Measurements from ENCODE around the gene VTI1A. TPM values are rescaled to one million over a fixed set of nuclear protein-coding genes. Genes with fewer than 3 reads are reported as not detected.

VTI1A gene
- total and polyA plus RNA-seq, 7 experiments from 2014 or later = 21.7 to 56.8 (median 40.8) TPM

GRCh38 chr10:112581921-112582320, 134.9 kb downstream of the VTI1A start:
- H3K36me3 ChIP-seq (ENCODE audit: control insufficient read depth in 2 of 3, insufficient read depth in 3 of 3, low read length in 3 of 3) = no peaks in the 10 kb centered on the region
- peaks cover 4 to 75% (median 37%) of the 10 kb centered on the region in 5 donors for H3K36me3 Mint-ChIP-seq
- ChIA-PET POLR2A (no interaction called here), CTCF (no interaction called here)
- intact Hi-C loops (cut with micrococcal nuclease) = no loop called here
- H3K27me3 Mint-ChIP-seq = no peaks in the 10 kb centered on the region
- no peak overlapping the region for H3K27ac Mint-ChIP-seq
- no peaks in the 10 kb centered on the region for H3K27me3 ChIP-seq (ENCODE audit: control insufficient read depth in 2 of 2, insufficient read depth in 2 of 2, low read length in 2 of 2)
- H3K27ac ChIP-seq (ENCODE audit: low read depth, low read length) = no peak overlapping the region
- no peaks in the 10 kb centered on the region for H3K4me1 ChIP-seq (ENCODE audit: control insufficient read depth in 2 of 2, insufficient read depth in 2 of 2, low read length in 2 of 2)
- no peaks in the 10 kb centered on the region for H3K9me3 ChIP-seq (ENCODE audit: control insufficient read depth in 2 of 3, low read length in 3 of 3)
- H3K4me3 ChIP-seq (ENCODE audit: low read length) = no peak overlapping the region
- ATAC-seq = no peak
- no peaks in the 10 kb centered on the region for H3K9me3 Mint-ChIP-seq
- peaks cover 0 to 6% (median 0%) of the 10 kb centered on the region in 7 donors for H3K4me1 Mint-ChIP-seq
- no peak for DNase-seq
- no peak overlapping the region for H3K4me3 Mint-ChIP-seq

- Histone ChIP-seq H3K36me3 (ENCODE audit: control insufficient read depth in 2 of 3, insufficient read depth in 3 of 3, low read length in 3 of 3) (no peaks in the 10 kb centered on the region), H3K4me3 (ENCODE audit: low read length) (no peak overlapping the region), H3K27ac (ENCODE audit: low read depth, low read length) (no peak overlapping the region), H3K4me1 (ENCODE audit: control insufficient read depth in 2 of 2, insufficient read depth in 2 of 2, low read length in 2 of 2) (no peaks in the 10 kb centered on the region), H3K27me3 (ENCODE audit: control insufficient read depth in 2 of 2, insufficient read depth in 2 of 2, low read length in 2 of 2) (no peaks in the 10 kb centered on the region), H3K9me3 (ENCODE audit: control insufficient read depth in 2 of 3, low read length in 3 of 3) (no peaks in the 10 kb centered on the region)
- no peaks in the 10 kb centered on the region for H3K27me3 Mint-ChIP-seq
- intact Hi-C loops (cut with micrococcal nuclease) = no loop called here
- ATAC-seq = no peak
- H3K27ac Mint-ChIP-seq = no peak overlapping the region
- CTCF ChIA-PET = no interaction called here
- peaks cover 0 to 6% (median 0%) of the 10 kb centered on the region in 7 donors for H3K4me1 Mint-ChIP-seq
- no peak for DNase-seq
- POLR2A ChIA-PET = no interaction called here
- peaks cover 4 to 68% (median 31%) of the 10 kb centered on the region in 5 donors for H3K36me3 Mint-ChIP-seq
- H3K4me3 Mint-ChIP-seq = no peak overlapping the region
- H3K9me3 Mint-ChIP-seq = no peaks in the 10 kb centered on the region
Observed at GRCh38 chr10:112583236-112583939, 136.4 kb downstream of the VTI1A start.

GRCh38 chr10:112584276-112584675, 137.3 kb downstream of the VTI1A start:
- no peaks in the 10 kb centered on the region for H3K27me3 Mint-ChIP-seq
- H3K27me3 ChIP-seq (ENCODE audit: control insufficient read depth in 2 of 2, insufficient read depth in 2 of 2, low read length in 2 of 2) = no peaks in the 10 kb centered on the region
- no peaks in the 10 kb centered on the region for H3K4me1 ChIP-seq (ENCODE audit: control insufficient read depth in 2 of 2, insufficient read depth in 2 of 2, low read length in 2 of 2)
- H3K27ac Mint-ChIP-seq = no peak overlapping the region
- intact Hi-C loops (cut with micrococcal nuclease) = no loop called here
- no peak overlapping the region for H3K4me3 ChIP-seq (ENCODE audit: low read length)
- no peak overlapping the region for H3K4me3 Mint-ChIP-seq
- H3K4me1 Mint-ChIP-seq = peaks cover 0 to 6% (median 0%) of the 10 kb centered on the region in 7 donors
- peaks cover 4 to 71% (median 33%) of the 10 kb centered on the region in 5 donors for H3K36me3 Mint-ChIP-seq
- ChIA-PET CTCF (interaction anchor here (0.6 kb wide), 1 partner anchor 1074 kb away, joined by 3 read pairs; no protein-coding TSS in a partner anchor), POLR2A (no interaction called here)
- H3K36me3 ChIP-seq (ENCODE audit: control insufficient read depth in 2 of 3, insufficient read depth in 3 of 3, low read length in 3 of 3) = no peaks in the 10 kb centered on the region
- no peak overlapping the region for H3K27ac ChIP-seq (ENCODE audit: low read depth, low read length)
- H3K9me3 ChIP-seq (ENCODE audit: control insufficient read depth in 2 of 3, low read length in 3 of 3) = no peaks in the 10 kb centered on the region
- ATAC-seq = no peak
- DNase-seq = no peak
- no peaks in the 10 kb centered on the region for H3K9me3 Mint-ChIP-seq

- H3K4me1 ChIP-seq (ENCODE audit: control insufficient read depth in 2 of 2, insufficient read depth in 2 of 2, low read length in 2 of 2) = no peaks in the 10 kb centered on the region
- Mint-ChIP-seq H3K36me3 (peaks cover 4 to 71% (median 30%) of the 10 kb centered on the region in 5 donors), H3K27me3 (no peaks in the 10 kb centered on the region), H3K4me3 (no peak overlapping the region), H3K27ac (no peak overlapping the region), H3K9me3 (peaks cover 0 to 3% (median 0%) of the 10 kb centered on the region in 11 donors), H3K4me1 (peaks cover 0 to 6% (median 0%) of the 10 kb centered on the region in 7 donors)
- H3K27ac ChIP-seq (ENCODE audit: low read depth, low read length) = no peak overlapping the region
- H3K4me3 ChIP-seq (ENCODE audit: low read length) = no peak overlapping the region
- CTCF ChIA-PET = interaction anchor here (0.6 kb wide), 1 partner anchor 1074 kb away, joined by 3 read pairs; no protein-coding TSS in a partner anchor
- POLR2A ChIA-PET = no interaction called here
- ATAC-seq (no peak), DNase-seq (no peak)
- no peaks in the 10 kb centered on the region for H3K9me3 ChIP-seq (ENCODE audit: control insufficient read depth in 2 of 3, low read length in 3 of 3)
- H3K36me3 ChIP-seq (ENCODE audit: control insufficient read depth in 2 of 3, insufficient read depth in 3 of 3, low read length in 3 of 3) = no peaks in the 10 kb centered on the region
- no peaks in the 10 kb centered on the region for H3K27me3 ChIP-seq (ENCODE audit: control insufficient read depth in 2 of 2, insufficient read depth in 2 of 2, low read length in 2 of 2)
- intact Hi-C loops (cut with micrococcal nuclease) = no loop called here
Observed at GRCh38 chr10:112585126-112585525, 138.1 kb downstream of the VTI1A start.

GRCh38 chr10:112585960-112586359, 138.9 kb downstream of the VTI1A start:
- no peaks in the 10 kb centered on the region for H3K27me3 ChIP-seq (ENCODE audit: control insufficient read depth in 2 of 2, insufficient read depth in 2 of 2, low read length in 2 of 2)
- DNase-seq (no peak), ATAC-seq (no peak)
- no peaks in the 10 kb centered on the region for H3K9me3 ChIP-seq (ENCODE audit: control insufficient read depth in 2 of 3, low read length in 3 of 3)
- Mint-ChIP-seq H3K4me1 (peaks cover 0 to 6% (median 0%) of the 10 kb centered on the region in 7 donors), H3K36me3 (peaks cover 1 to 70% (median 28%) of the 10 kb centered on the region in 5 donors), H3K4me3 (no peak overlapping the region), H3K27me3 (no peaks in the 10 kb centered on the region), H3K27ac (no peak overlapping the region), H3K9me3 (peaks cover 0 to 4% (median 0%) of the 10 kb centered on the region in 11 donors)
- H3K4me1 ChIP-seq (ENCODE audit: control insufficient read depth in 2 of 2, insufficient read depth in 2 of 2, low read length in 2 of 2) = no peaks in the 10 kb centered on the region
- ChIA-PET POLR2A (no interaction called here), CTCF (no interaction called here)
- no peak overlapping the region for H3K27ac ChIP-seq (ENCODE audit: low read depth, low read length)
- no peak overlapping the region for H3K4me3 ChIP-seq (ENCODE audit: low read length)
- intact Hi-C loops (cut with micrococcal nuclease) = no loop called here
- H3K36me3 ChIP-seq (ENCODE audit: control insufficient read depth in 2 of 3, insufficient read depth in 3 of 3, low read length in 3 of 3) = no peaks in the 10 kb centered on the region

GRCh38 chr10:112587729-112588128, 140.7 kb downstream of the VTI1A start:
- no peaks in the 10 kb centered on the region for H3K4me1 ChIP-seq (ENCODE audit: control insufficient read depth in 2 of 2, insufficient read depth in 2 of 2, low read length in 2 of 2)
- Mint-ChIP-seq H3K4me1 (peaks cover 0 to 6% (median 0%) of the 10 kb centered on the region in 7 donors), H3K36me3 (peaks cover 3 to 71% (median 39%) of the 10 kb centered on the region in 5 donors), H3K27ac (no peak overlapping the region), H3K9me3 (peaks cover 0 to 7% (median 0%) of the 10 kb centered on the region in 11 donors), H3K4me3 (no peak overlapping the region), H3K27me3 (no peaks in the 10 kb centered on the region)
- no peak overlapping the region for H3K27ac ChIP-seq (ENCODE audit: low read depth, low read length)
- H3K27me3 ChIP-seq (ENCODE audit: control insufficient read depth in 2 of 2, insufficient read depth in 2 of 2, low read length in 2 of 2) = no peaks in the 10 kb centered on the region
- no peak for ATAC-seq
- no peak overlapping the region for H3K4me3 ChIP-seq (ENCODE audit: low read length)
- ChIA-PET POLR2A (no interaction called here), CTCF (interaction anchor here (1.2 kb wide), 1 partner anchor 31 kb away, joined by 3 read pairs; no protein-coding TSS in a partner anchor)
- intact Hi-C loops (cut with micrococcal nuclease) = no loop called here
- no peaks in the 10 kb centered on the region for H3K36me3 ChIP-seq (ENCODE audit: control insufficient read depth in 2 of 3, insufficient read depth in 3 of 3, low read length in 3 of 3)
- no peak for DNase-seq
- no peaks in the 10 kb centered on the region for H3K9me3 ChIP-seq (ENCODE audit: control insufficient read depth in 2 of 3, low read length in 3 of 3)
